OCI-LY3 (cell line): ENCODE data around the gene PLAAT4.
"Not testable (repeated sequence)": the region's sequence is repeated elsewhere in the genome, so short reads cannot be mapped to it uniquely, and the experiment has no call there.

Experiments
- H2AFZ ChIP-seq: fragments of 200-600, 300-600 bp; shearing (Covaris generic); 2 replicates; pipeline ENCODE4 v1.6.0; 2014; ENCODE audit warnings: antibody characterized with exemption, low read depth, low read length
- H3K27ac ChIP-seq: fragments of 200-600, 300-600 bp; sonication (generic); 2 replicates; pipeline ENCODE4 v1.5.1; 2014; ENCODE audit warnings: mild to moderate bottlenecking, low read length, moderate library complexity, mixed read lengths
- H3K27me3 ChIP-seq: fragments of 200-600, 300-600 bp; sonication (generic); 2 replicates; pipeline ENCODE4 v1.6.1; 2014; ENCODE audit warnings: low read depth, low read length, mixed read lengths
- H3K36me3 ChIP-seq: fragments of 200-600, 300-600 bp; sonication (generic); replicated peaks from 2 replicates; pipeline ENCODE3; 2014; ENCODE audit warnings: low read depth, low read length, mixed read lengths
- H3K4me1 ChIP-seq: fragments of 300-600, 200-600 bp; sonication (generic); 2 replicates; pipeline ENCODE4 v1.6.1; 2014; ENCODE audit warnings: low read length, mixed read lengths
- H3K4me2 ChIP-seq: fragments of 200-600, 300-600 bp; sonication (generic); 2 replicates; pipeline ENCODE4 v1.6.1; 2014; ENCODE audit warnings: low read length, mixed read lengths
- H3K4me3 ChIP-seq: fragments of 300-600, 200-600 bp; sonication (generic); 2 replicates; pipeline ENCODE4 v1.5.1; 2014; ENCODE audit warnings: antibody characterized with exemption, mild to moderate bottlenecking, low read length, moderate library complexity
- H3K79me2 ChIP-seq: fragments of 300-600, 200-600 bp; shearing (Covaris generic); 2 replicates; pipeline ENCODE4 v1.6.1; 2014; ENCODE audit warnings: mild to moderate bottlenecking, low read length, mixed read lengths
- H3K9ac ChIP-seq: fragments of 300-600, 200-600 bp; shearing (Covaris generic); 2 replicates; pipeline ENCODE4 v1.6.0; 2014; ENCODE audit warnings: mild to moderate bottlenecking, low read length, moderate library complexity
- H3K9me3 ChIP-seq: fragments of 200-600, 300-600 bp; shearing (Covaris generic); 2 replicates; pipeline ENCODE4 v1.6.1; 2014; ENCODE audit warnings: low read length, mixed read lengths; ENCODE audit not compliant: insufficient read depth
- H4K20me1 ChIP-seq: fragments of 200-600, 300-600 bp; sonication (generic); 2 replicates; pipeline ENCODE4 v1.6.1; 2016; ENCODE audit warnings: low read length, mixed read lengths; ENCODE audit not compliant: insufficient read depth
- EZH2phosphoT487 ChIP-seq: fragments of 200-600 bp; shearing (Covaris generic); IDR thresholded peaks from 2 replicates; pipeline ENCODE4 v1.6.1; 2018; ENCODE audit warnings: antibody characterized with exemption, mixed run types, low read depth
- TF ChIP-seq, protein P1 (sequence below): fragments of 200-600, 300-600 bp; sonication (generic); IDR thresholded peaks from 2 replicates; pipeline ENCODE4 v1.5.1; 2014; ENCODE audit warnings: antibody characterized with exemption, low read length, low read depth

Gene PLAAT4

DNA sequence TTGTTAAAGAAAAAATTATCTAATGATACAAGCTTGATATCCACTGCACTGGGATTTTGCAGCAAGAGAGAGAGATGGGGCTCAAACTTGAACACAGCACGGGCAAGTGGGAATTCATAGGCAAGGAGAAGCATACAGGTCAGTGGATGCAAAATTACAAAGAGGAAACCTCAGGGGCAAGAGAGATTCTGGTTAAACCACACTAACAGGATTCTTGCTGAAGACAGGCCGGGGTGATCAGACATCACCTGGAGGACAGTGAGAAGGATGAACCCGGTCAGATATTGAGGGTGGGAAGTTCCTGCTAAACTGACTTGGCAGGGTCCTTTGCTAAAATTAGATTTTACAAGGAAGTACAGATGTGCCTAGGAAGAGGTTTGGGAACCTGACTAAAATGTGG is 2.5 kb upstream of the PLAAT4 start:
- H3K27ac ChIP-seq: no peak overlapping the region
- no peaks in the 10 kb centered on the region for H3K9me3 ChIP-seq
- H3K79me2 ChIP-seq: no peaks in the 10 kb centered on the region
- H3K9ac ChIP-seq: no peak overlapping the region
- H3K4me1 ChIP-seq: peaks cover 26% of the 10 kb centered on the region
- no peak overlapping the region for H3K4me3 ChIP-seq
- H4K20me1 ChIP-seq: no peaks in the 10 kb centered on the region
- no peak overlapping the region for H3K4me2 ChIP-seq
- H3K27me3 ChIP-seq: peaks cover 22% of the 10 kb centered on the region
- no peak for TF ChIP-seq EZH2phosphoT487
- TF ChIP-seq, protein P1, sequence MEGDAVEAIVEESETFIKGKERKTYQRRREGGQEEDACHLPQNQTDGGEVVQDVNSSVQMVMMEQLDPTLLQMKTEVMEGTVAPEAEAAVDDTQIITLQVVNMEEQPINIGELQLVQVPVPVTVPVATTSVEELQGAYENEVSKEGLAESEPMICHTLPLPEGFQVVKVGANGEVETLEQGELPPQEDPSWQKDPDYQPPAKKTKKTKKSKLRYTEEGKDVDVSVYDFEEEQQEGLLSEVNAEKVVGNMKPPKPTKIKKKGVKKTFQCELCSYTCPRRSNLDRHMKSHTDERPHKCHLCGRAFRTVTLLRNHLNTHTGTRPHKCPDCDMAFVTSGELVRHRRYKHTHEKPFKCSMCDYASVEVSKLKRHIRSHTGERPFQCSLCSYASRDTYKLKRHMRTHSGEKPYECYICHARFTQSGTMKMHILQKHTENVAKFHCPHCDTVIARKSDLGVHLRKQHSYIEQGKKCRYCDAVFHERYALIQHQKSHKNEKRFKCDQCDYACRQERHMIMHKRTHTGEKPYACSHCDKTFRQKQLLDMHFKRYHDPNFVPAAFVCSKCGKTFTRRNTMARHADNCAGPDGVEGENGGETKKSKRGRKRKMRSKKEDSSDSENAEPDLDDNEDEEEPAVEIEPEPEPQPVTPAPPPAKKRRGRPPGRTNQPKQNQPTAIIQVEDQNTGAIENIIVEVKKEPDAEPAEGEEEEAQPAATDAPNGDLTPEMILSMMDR: no peak
- H3K36me3 ChIP-seq: no peaks in the 10 kb centered on the region
- no peak overlapping the region for H2AFZ ChIP-seq

DNA sequence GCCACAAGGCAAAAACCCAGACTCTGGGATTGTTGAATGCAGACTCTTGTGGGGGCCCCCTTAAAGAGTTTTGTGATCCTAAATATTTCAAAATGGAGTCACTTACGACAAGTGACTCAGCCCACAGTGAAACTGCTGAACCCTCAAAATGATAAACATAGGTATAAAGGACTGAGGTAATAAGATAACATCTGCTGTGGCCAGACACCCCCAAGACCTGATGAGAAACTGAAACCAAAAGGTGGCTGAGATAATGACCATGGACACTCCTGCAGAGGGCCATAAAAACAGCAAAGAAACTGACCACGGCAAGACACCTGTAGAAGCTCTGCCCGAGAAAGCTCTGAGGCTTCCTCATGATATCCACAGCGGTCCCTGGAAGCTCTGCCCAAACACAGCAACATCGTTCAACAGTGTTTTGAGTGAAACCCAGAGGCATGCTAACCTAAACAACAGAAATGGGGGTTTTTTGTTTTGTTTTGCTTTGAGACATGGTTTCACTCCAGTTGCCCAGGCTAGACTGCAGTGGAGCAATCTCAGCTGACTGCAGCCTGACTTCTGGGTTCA is 1.6 kb upstream of the PLAAT4 start:
- Histone ChIP-seq H2AFZ (no peak overlapping the region), H3K9me3 (no peaks in the 10 kb centered on the region), H3K27ac (no peak overlapping the region), H3K4me1 (peaks cover 26% of the 10 kb centered on the region), H4K20me1 (no peaks in the 10 kb centered on the region), H3K79me2 (no peaks in the 10 kb centered on the region), H3K4me2 (0 out of 2 replicates have a peak overlapping the region, but pooled peaks have one; percentile 2), H3K36me3 (no peaks in the 10 kb centered on the region), H3K27me3 (peaks cover 22% of the 10 kb centered on the region), H3K9ac (no peak overlapping the region), H3K4me3 (no peak overlapping the region)
- TF ChIP-seq, protein P1: no peak
- no peak for TF ChIP-seq EZH2phosphoT487

DNA sequence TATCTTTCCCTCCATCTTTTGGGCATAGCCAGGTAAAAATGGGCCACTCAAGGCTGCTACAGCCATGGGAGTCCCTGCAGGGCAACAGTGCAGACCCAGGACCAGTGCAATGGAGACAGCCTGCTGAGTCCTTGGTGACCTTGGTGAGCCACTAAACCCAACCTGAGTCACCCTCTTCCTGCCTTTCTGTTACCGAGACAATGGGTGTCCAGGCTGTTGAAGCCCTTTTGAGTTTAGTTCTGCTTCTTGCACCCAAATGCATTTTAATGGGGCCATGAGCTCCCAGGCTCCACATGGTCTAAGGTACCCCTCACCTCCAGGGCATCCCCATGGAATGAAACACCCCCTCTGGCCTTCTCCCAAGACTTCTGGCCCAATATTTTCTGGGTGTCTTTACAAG is 874 bp upstream of the PLAAT4 start:
- H3K27ac ChIP-seq: no peak overlapping the region
- H2AFZ ChIP-seq: no peak overlapping the region
- no peak for TF ChIP-seq EZH2phosphoT487
- TF ChIP-seq, protein P1: no peak
- no peaks in the 10 kb centered on the region for H4K20me1 ChIP-seq
- no peaks in the 10 kb centered on the region for H3K9me3 ChIP-seq
- H3K36me3 ChIP-seq: no peaks in the 10 kb centered on the region
- H3K9ac ChIP-seq: no peak overlapping the region
- no peak overlapping the region for H3K4me2 ChIP-seq
- H3K27me3 ChIP-seq: peaks cover 24% of the 10 kb centered on the region
- no peak overlapping the region for H3K4me3 ChIP-seq
- peaks cover 26% of the 10 kb centered on the region for H3K4me1 ChIP-seq
- H3K79me2 ChIP-seq: no peaks in the 10 kb centered on the region

DNA sequence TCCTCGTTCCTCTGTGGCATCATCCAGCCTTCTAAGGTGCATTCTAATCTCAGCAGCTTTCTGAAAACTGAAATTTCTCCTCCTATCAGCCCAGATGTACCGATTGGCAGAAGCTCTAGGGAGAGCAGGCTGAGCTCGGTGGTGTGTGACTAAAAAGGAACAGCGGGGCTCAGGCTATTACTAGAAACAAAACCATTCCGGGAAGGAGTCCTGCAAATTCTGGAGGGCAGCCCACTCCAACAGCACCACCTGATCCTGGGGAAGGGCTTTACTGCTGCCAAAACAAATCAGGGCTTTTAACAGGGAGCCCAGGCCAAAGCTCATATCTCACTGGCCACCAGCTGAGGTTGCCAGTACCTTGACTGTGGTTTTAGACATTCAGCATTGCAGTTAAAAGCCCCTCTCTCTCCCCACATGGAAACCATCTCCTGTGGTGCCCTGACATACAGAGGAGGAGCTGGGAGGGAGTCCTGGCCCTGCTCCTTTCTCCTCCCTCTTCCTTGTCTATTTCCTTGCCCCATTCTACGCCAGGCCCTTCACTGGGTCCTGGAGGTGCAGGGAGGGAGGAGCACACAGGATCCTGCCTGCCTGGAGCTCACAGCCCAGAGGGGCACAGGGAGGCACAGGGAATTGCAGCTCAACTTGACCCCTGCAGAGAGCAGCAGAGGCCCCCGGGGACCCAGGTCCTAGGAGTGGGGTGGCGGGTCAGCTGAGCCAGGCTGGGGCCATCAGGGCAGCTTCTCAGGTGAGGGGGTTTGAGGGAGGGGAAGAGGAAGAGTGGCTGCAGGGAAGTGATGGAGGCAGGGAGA is 889 bp downstream of the PLAAT4 start:
- H3K9ac ChIP-seq: peak overlapping the region; percentile 12; the same call in 1 of the 2 replicates
- no peaks in the 10 kb centered on the region for H3K9me3 ChIP-seq
- H2AFZ ChIP-seq: peak overlapping the region; percentile 5; the same call in 1 of the 2 replicates
- H3K36me3 ChIP-seq: no peaks in the 10 kb centered on the region
- H3K4me2 ChIP-seq: peak overlapping the region; percentile 77
- H3K79me2 ChIP-seq: no peaks in the 10 kb centered on the region
- peaks cover 16% of the 10 kb centered on the region for H3K4me1 ChIP-seq
- peaks cover 25% of the 10 kb centered on the region for H3K27me3 ChIP-seq
- H4K20me1 ChIP-seq: no peaks in the 10 kb centered on the region
- peak overlapping the region; percentile 49 for H3K4me3 ChIP-seq
- H3K27ac ChIP-seq: no peak overlapping the region
- TF ChIP-seq, protein P1: no peak
- no peak for TF ChIP-seq EZH2phosphoT487

DNA sequence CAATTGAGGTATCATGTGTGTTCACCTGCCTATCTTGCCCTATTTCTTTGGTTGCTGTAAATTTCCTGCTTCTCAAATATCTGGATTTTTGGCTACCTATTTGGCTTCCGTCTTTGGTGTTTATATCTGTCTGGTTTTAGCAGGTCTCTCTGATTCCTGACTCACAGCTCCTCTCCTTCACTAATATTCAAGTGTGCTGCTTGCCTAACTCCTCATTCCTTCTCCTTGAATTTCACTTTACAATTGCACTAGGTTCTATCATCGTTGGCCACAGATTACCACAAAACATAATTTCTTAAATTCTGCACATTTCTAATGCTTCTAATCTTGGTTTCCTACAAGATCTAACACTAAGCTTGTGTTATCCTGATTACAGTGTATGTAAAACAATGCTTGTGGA is 5.9 kb downstream of the PLAAT4 start:
- not testable (repeated sequence) for H3K4me3 ChIP-seq, H3K27ac ChIP-seq

More for the DNA sequence above, 5.9 kb downstream of the PLAAT4 start:
- H4K20me1 ChIP-seq, H3K79me2 ChIP-seq, H3K36me3 ChIP-seq, H3K4me1 ChIP-seq, H3K4me2 ChIP-seq, H2AFZ ChIP-seq, H3K9me3 ChIP-seq, H3K9ac ChIP-seq: not testable (repeated sequence)
- H3K27me3 ChIP-seq: peaks cover 10% of the 10 kb centered on the region
